ENCODE data around the gene FUT8. TPM values are rescaled to one million over a fixed set of nuclear protein-coding genes. Genes with fewer than 3 reads are reported as not detected.

The FUT8 gene
- total RNA-seq, 1 donor from 2014 or later, result 131 TPM

GRCh38 chr14:65485516-65485915 lies 73.0 kb downstream of the FUT8 start:
- Histone ChIP-seq H3K4me3 (peak overlapping the region; percentile 27), H3K4me2 (peak overlapping the region; percentile 71), H3K79me2 (ENCODE audit: low read depth) (peaks cover 95% of the 10 kb centered on the region), H3K27me3 (no peaks in the 10 kb centered on the region), H3F3A (ENCODE audit: low read depth) (peaks cover 57% of the 10 kb centered on the region), H3K9ac (no peak overlapping the region), H3K9me3 (ENCODE audit: low read depth) (no peaks in the 10 kb centered on the region), H2AFZ (replicated peaks) (no peak overlapping the region), H3K36me3 (no peaks in the 10 kb centered on the region), H4K20me1 (ENCODE audit: low read depth) (peaks cover 21% of the 10 kb centered on the region), H3K4me1 (peaks cover 75% of the 10 kb centered on the region), H3K27ac (peak overlapping the region; percentile 89)
- Mint-ChIP-seq H3K27ac (peak overlapping the region; percentile 95), H3K9me3 (no peaks in the 10 kb centered on the region), H3K36me3 (peaks cover 1% of the 10 kb centered on the region), H3K4me1 (peaks cover 39% of the 10 kb centered on the region), H3K27me3 (ENCODE audit: insufficient read depth, low read depth) (peaks cover 2% of the 10 kb centered on the region), H3K4me3 (no peak overlapping the region)
- DNase-seq (ENCODE audit: low spot score), result peak; percentile 75
- TF ChIP-seq, protein P1, sequence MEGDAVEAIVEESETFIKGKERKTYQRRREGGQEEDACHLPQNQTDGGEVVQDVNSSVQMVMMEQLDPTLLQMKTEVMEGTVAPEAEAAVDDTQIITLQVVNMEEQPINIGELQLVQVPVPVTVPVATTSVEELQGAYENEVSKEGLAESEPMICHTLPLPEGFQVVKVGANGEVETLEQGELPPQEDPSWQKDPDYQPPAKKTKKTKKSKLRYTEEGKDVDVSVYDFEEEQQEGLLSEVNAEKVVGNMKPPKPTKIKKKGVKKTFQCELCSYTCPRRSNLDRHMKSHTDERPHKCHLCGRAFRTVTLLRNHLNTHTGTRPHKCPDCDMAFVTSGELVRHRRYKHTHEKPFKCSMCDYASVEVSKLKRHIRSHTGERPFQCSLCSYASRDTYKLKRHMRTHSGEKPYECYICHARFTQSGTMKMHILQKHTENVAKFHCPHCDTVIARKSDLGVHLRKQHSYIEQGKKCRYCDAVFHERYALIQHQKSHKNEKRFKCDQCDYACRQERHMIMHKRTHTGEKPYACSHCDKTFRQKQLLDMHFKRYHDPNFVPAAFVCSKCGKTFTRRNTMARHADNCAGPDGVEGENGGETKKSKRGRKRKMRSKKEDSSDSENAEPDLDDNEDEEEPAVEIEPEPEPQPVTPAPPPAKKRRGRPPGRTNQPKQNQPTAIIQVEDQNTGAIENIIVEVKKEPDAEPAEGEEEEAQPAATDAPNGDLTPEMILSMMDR (IDR thresholded peaks at IDR 0.05), result no peak
- TF ChIP-seq EZH2phosphoT487 (IDR thresholded peaks at IDR 0.05) (no peak), EZH2 (IDR thresholded peaks at IDR 0.05) (no peak)

DNA sequence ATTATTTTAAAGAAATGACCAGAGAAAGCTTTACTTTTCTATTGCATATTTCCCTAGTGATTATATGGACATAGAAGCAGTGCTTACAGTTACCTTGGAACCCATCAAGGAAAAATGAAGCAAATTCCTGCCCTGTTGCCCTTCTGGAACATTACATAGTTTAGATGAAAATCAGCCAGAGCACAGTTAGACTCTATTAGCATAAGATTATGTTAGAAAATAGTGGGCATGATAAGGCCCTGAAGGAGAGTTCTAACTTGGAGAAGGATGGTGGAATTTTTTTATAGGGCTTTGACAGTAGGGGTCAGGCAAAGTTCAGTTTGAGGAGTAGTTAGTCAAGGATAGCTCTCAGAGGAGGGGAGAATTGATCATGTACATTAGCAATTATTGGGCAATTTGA lies 74.3 kb downstream of the FUT8 start:
- no peak for DNase-seq (ENCODE audit: low spot score)
- peaks cover 57% of the 10 kb centered on the region for H3F3A ChIP-seq (ENCODE audit: low read depth)
- H3K4me2 ChIP-seq, result peak overlapping the region; percentile 71
- Mint-ChIP-seq H3K27me3 (ENCODE audit: insufficient read depth, low read depth) (peaks cover 2% of the 10 kb centered on the region), H3K9me3 (no peaks in the 10 kb centered on the region), H3K36me3 (peaks cover 1% of the 10 kb centered on the region), H3K4me3 (no peak overlapping the region), H3K4me1 (peaks cover 38% of the 10 kb centered on the region), H3K27ac (no peak overlapping the region)
- H3K9ac ChIP-seq, result no peak overlapping the region
- no peak overlapping the region for H3K4me3 ChIP-seq
- no peak overlapping the region for H2AFZ ChIP-seq (replicated peaks)
- peak overlapping the region; percentile 89 for H3K27ac ChIP-seq
- no peaks in the 10 kb centered on the region for H3K9me3 ChIP-seq (ENCODE audit: low read depth)
- peaks cover 82% of the 10 kb centered on the region for H3K4me1 ChIP-seq
- H3K36me3 ChIP-seq, result no peaks in the 10 kb centered on the region
- H3K79me2 ChIP-seq (ENCODE audit: low read depth), result peaks cover 95% of the 10 kb centered on the region
- peaks cover 21% of the 10 kb centered on the region for H4K20me1 ChIP-seq (ENCODE audit: low read depth)
- TF ChIP-seq, protein P1 (IDR thresholded peaks at IDR 0.05), result no peak
- TF ChIP-seq EZH2 (IDR thresholded peaks at IDR 0.05) (no peak), EZH2phosphoT487 (IDR thresholded peaks at IDR 0.05) (no peak)
- no peaks in the 10 kb centered on the region for H3K27me3 ChIP-seq

GRCh38 chr14:65487783-65488494 lies 75.4 kb downstream of the FUT8 start:
- H3K79me2 ChIP-seq (ENCODE audit: low read depth), result peaks cover 95% of the 10 kb centered on the region
- TF ChIP-seq EZH2phosphoT487 (IDR thresholded peaks at IDR 0.05) (no peak), EZH2 (IDR thresholded peaks at IDR 0.05) (no peak)
- TF ChIP-seq, protein P1 (IDR thresholded peaks at IDR 0.05), result no peak
- H3K4me1 ChIP-seq, result peaks cover 74% of the 10 kb centered on the region
- H3K36me3 ChIP-seq, result no peaks in the 10 kb centered on the region
- peaks cover 1% of the 10 kb centered on the region for H3K36me3 Mint-ChIP-seq
- peaks cover 52% of the 10 kb centered on the region for H3F3A ChIP-seq (ENCODE audit: low read depth)
- H3K9me3 ChIP-seq (ENCODE audit: low read depth), result no peaks in the 10 kb centered on the region
- DNase-seq (ENCODE audit: low spot score), result peak; percentile 21
- H3K27ac Mint-ChIP-seq, result no peak overlapping the region
- no peaks in the 10 kb centered on the region for H3K9me3 Mint-ChIP-seq
- peaks cover 2% of the 10 kb centered on the region for H3K27me3 Mint-ChIP-seq (ENCODE audit: insufficient read depth, low read depth)
- H3K27me3 ChIP-seq, result no peaks in the 10 kb centered on the region
- H2AFZ ChIP-seq (replicated peaks), result no peak overlapping the region
- H3K4me1 Mint-ChIP-seq, result peaks cover 34% of the 10 kb centered on the region
- H3K4me3 Mint-ChIP-seq, result no peak overlapping the region
- H3K4me3 ChIP-seq, result no peak overlapping the region
- H3K4me2 ChIP-seq, result peak overlapping the region; percentile 55
- H3K9ac ChIP-seq, result no peak overlapping the region
- H3K27ac ChIP-seq, result peak overlapping the region; percentile 86
- H4K20me1 ChIP-seq (ENCODE audit: low read depth), result peaks cover 17% of the 10 kb centered on the region

All from neural progenitor cell (in vitro differentiated cells).